ENCODE data around the gene PLCB1.

PLCB1 gene

GRCh38 chr20:8504030-8504429, 372.0 kb downstream of the PLCB1 start:
- DNase-seq (ENCODE audit: low read depth, low spot score), result no peak

DNA sequence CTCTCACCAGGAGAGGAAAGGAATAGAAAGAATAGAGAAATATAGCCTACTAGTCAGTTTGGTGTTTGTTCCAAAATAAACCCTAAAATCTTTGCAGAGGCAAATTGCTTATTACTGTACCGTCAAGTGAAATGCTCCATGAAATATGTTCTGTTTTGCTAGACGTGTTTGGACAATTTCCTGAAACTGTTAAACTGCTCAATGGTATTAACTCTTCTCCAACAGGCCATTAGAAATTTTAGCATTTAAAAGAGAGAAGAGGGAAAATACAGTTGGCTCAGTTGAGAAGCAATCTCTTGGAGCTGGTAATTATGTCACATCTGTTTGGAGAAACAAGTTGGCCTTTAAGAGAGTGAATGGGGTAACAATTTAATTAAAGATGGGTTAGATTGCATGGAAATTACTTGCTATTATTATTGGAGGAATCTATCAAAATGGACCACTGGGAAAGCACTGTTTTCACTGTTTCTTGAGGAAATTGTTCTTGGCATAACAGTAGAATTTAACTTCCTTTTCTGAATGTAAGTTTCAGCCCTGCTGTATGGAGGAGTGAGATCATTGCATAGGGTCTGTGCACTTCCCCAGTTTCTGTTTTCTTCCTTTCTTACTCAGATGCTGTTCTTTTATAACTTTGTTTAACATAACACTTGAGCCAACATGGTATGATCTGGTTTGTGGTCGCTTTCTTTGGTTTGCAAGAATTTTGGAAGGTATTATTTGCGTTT, 373.6 kb downstream of the PLCB1 start:
- DNase-seq (ENCODE audit: low read depth, low spot score), result no peak

- no peak for DNase-seq (ENCODE audit: low read depth, low spot score)
These were observed 375.2 kb downstream of the PLCB1 start for GRCh38 chr20:8507231-8507630.

DNA sequence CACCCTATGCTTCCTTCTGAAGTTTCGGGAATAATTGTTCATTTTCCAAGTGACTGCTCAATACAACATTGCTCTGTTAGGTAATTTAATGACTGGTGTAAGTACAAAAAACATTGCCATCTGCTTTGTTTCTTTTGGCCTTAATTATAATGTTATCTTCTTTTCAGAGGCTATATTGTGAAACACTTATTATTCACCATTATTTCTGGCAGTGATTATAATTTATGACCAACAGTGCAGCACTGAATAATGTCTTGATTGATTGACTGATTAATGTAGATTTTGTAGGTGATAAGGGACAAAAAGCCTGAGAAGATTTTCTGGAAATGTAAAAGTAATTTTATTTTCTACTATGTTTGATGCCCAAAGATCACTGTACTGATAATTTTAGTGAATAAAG, 377.7 kb downstream of the PLCB1 start:
- DNase-seq (ENCODE audit: low read depth, low spot score), result no peak

- DNase-seq (ENCODE audit: low read depth, low spot score), result no peak
These were observed 378.7 kb downstream of the PLCB1 start for GRCh38 chr20:8510808-8511207.

DNA sequence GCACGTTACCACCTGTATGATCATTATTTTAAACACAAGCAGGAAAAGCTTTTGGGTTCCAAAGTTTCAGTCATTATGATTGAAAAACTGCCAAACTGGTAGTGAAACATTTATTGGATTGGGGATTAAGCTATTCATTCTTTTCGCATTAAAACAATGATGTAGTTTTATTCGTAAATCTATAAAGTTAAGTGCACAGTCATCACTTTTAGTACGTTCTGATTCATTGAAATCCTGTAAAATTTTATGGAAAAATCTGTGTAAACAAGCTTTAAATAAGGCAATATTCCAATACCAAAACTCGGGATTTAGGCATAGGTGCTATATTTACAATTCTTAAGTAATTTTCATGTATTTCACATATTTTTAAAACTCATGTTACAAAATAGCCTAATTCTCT, 379.9 kb downstream of the PLCB1 start:
- DNase-seq (ENCODE audit: low read depth, low spot score), result no peak

GRCh38 chr20:8515810-8516435, 383.9 kb downstream of the PLCB1 start:
- no peak for DNase-seq (ENCODE audit: low read depth, low spot score)

DNA sequence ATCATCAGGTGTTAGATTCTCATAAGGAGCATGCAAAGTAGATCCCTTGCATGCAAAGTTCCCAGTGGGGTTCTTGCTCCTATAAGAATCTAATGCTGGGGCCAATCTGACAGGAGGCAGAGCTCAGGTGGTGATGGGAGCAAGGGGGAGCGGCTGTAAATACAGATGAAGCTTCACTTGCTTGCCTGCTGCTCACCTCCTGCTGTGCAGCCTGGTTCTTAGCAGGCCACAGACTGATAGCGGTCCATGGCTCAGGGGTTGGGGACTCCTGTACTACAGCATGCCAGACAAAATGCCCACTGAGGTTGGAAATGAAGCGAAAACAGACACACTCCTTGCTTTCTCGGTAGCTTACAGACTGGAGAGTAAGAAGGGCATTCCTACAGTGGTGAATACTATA, 386.8 kb downstream of the PLCB1 start:
- DNase-seq (ENCODE audit: low read depth, low spot score), result no peak

GRCh38 chr20:8519887-8520286, 387.8 kb downstream of the PLCB1 start:
- DNase-seq (ENCODE audit: low read depth, low spot score), result no peak

GRCh38 chr20:8522168-8522567, 390.1 kb downstream of the PLCB1 start:
- DNase-seq (ENCODE audit: low read depth, low spot score), result no peak

- DNase-seq (ENCODE audit: low read depth, low spot score), result no peak
These were observed 391.6 kb downstream of the PLCB1 start for GRCh38 chr20:8523684-8524083.

GRCh38 chr20:8524101-8525016, 392.3 kb downstream of the PLCB1 start:
- DNase-seq (ENCODE audit: low read depth, low spot score), result no peak

DNA sequence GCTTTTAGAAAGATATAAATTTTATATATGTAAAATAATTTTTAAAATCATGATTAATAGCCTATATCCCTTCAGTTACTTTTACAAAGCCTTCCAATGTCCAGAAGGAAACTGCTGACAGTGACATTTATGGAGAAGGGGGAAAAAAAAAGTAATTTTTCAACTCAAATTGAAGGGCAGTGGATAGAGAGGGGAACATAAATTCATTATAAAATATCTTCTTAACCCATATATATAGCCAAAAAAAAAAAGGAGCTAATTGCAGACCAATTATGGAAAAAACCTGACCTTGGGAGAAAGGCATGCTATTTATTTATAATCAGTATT, 392.9 kb downstream of the PLCB1 start:
- DNase-seq (ENCODE audit: low read depth, low spot score), result no peak

- DNase-seq (ENCODE audit: low read depth, low spot score), result no peak
These were observed 394.5 kb downstream of the PLCB1 start for GRCh38 chr20:8526610-8527009.

DNA sequence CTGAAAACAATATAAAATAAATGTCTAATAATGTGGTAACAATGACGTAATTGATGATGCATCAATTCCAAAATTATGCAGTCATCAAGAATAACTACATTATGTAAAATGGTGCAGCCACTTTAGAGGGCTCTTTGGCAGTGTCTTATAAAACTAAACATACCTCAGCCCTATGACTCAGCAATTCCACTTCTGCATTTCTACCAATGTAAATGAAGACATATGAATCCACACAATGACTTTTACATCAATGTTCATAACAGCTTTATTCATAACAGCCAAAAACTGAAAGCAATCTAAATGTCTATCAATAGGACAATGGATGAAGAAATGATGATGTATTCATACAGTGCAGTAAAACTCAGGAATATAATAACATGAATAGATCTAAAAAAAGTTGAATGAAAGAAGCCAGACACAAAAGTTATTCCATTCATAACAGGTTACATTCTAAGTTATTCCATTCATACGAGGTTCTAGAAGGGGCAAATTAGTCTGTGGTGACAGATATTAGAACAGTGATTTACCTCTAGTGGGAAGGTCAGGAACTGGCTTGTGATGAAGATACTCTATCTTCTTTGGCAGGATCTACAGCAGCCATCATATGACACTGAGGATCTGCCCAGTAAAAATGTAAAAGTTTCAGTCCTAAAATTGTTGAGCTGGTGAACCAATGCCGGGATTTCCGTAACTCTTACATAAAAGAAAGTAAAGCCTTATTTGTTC, 396.1 kb downstream of the PLCB1 start:
- no peak for DNase-seq (ENCODE audit: low read depth, low spot score)

DNA sequence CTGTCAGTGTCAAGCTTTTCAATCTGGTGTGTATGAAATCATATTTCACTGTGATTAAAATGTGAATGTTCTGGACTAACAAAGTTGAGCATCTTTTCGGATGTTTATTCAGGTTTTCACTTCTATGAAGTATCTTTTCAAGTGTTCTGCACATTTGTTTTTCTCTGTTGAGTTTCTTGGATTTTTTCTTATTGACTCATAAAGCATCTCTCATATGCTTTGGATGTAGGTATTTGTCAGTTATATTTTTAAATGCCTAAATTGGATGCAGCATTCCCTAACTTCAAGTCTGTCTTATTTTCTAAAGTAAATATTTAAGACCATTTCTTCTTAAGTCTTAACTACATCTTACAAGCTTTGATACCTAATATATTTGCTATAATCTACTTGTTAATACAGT, 398.0 kb downstream of the PLCB1 start:
- no peak for DNase-seq (ENCODE audit: low read depth, low spot score)

DNA sequence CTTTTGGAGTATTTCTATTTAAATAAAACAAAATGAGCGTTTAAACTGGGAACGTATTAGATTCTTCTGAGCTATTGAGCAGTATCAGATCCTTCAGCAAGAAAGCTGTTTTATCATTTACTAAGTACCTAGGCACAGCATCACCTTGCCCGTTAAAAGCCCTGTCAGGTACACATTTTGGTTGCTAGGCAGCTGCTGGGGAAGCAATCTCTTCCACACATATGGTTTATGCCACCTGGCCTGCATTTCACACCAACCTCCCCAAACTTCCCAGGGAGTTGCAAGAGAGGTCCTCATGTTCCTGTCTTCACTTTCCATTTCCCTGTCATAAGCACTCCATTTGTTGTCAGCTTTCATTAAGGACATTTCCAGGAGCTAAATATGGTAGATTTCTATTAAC, 400.1 kb downstream of the PLCB1 start:
- no peak for DNase-seq (ENCODE audit: low read depth, low spot score)

DNA sequence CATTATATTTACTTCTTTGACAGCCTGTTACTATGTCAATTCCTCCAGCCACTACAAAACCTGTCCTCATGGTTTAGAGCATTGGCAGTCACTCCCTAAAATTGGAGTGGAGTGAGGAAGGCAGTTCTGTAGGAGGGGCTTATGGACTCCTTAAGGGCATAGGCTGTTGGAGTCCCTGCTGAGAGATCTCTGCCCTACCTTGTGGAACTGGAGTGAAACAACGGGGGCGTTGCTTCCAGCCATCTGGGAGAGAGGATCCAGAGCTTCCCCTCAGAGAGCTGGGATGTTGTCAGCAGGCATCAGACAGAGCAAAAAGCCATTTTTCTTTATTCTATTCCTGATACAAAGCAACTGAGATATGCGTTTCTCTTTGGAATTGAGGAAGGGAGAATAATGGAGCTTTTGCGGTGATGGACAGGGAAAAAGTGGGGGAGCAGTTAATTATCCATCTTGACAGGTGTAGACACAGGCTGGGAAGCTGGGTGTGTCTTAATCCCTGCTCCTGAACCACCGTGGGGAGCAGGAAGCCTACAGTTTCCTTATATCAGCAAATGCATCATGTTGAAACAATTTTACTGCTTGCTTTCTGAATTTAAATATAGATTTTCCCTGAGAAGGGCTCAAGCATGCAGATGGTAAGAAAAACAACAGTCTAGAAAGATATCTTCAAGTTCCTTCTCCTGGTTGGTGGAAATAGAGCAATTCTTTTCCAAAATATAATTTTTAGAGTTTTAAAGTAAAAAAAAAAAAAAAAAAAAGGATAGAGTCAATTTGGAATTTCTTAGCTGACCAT, 402.5 kb downstream of the PLCB1 start:
- no peak for DNase-seq (ENCODE audit: low read depth, low spot score)

DNA sequence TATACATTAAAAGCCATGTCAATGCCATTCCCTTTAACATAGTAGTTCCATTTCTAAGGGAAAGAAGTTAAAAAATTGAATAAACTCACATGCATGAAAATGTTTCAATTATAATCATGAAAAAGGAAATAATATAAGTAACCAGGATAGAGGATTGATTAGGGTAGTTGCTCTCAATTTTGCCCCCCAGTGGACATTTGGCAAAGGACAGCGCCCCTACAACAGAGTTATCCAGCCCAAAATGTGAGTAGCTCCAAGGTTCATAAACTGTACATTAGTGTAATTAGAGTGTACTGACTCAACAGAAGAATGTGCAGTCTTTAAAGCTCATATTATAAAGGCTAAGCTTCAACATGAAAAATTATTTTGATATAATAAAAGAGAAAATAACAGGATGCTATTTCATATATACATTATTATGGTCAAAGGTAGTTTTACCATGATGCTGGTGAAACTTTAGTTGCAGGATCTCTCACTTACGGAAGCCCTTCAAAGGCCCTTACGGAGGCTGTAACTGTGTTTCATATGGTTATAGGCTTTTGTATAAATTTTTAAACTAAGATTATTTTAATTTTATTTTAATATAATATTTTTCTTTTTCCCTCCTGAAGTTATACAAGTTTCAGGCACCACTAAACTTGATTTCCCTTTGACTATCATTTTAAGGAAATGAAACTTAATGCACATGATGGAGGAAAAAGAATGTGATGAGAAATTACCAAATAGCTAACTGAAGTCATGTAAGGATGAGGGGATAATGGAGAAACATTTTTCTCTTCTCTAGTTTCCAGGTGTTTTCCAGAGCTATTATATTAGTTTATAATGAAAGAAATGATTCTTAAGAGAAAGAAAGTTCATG, 403.6 kb downstream of the PLCB1 start:
- no peak for DNase-seq (ENCODE audit: low read depth, low spot score)

DNA sequence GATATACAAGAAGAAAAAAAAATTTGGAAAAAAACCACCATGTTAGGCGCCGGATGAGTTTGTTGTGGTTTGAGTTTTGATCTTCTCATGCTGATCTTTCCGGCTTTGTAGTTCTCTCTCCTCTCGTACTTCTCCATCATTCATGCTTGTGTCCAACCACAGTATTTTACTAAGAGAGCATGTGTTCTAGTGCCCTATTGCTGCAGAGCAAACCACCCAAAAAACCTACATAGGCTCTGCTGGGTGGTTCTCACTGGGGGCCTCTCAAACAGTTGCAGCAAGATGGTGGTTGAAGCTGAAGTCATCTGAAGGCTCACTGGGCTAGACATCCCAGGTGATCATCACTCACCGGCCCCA, 404.2 kb downstream of the PLCB1 start:
- DNase-seq (ENCODE audit: low read depth, low spot score), result no peak

Data from activated CD4-positive, CD25-positive, alpha-beta regulatory T cell treated with anti-CD3 and anti-CD28 coated beads, Interleukin-2, amount 50 U/mL, for 16 hours (primary cell).